Endodermal cell (in vitro differentiated cells): Measurements from ENCODE around the gene HES7. TPM values are rescaled to one million over a fixed set of nuclear protein-coding genes. Genes with fewer than 3 reads are reported as not detected.

Experiments used
- DNase-seq: peaks from one replicate; pipeline ENCODE4 v3.0.0-alpha.2; 2017
- H3K27ac ChIP-seq: 2 replicates; pipeline ENCODE4 v1.5.1; 2013; ENCODE audit warnings: mild to moderate bottlenecking, low read depth, low read length, moderate library complexity
- H3K27me3 ChIP-seq: 2 replicates; pipeline ENCODE4 v1.6.1; 2013; ENCODE audit warnings: mild to moderate bottlenecking, low read length, moderate library complexity; ENCODE audit not compliant: insufficient read depth, control insufficient read depth, poor library complexity, severe bottlenecking
- H3K36me3 ChIP-seq: 2 replicates; pipeline ENCODE4 v1.7.0; 2013; ENCODE audit warnings: mild to moderate bottlenecking, low read length, moderate library complexity; ENCODE audit not compliant: control insufficient read depth, insufficient read depth
- H3K4me1 ChIP-seq: one replicate; pipeline ENCODE4 v1.7.0; 2013; ENCODE audit warnings: low read length; ENCODE audit not compliant: control insufficient read depth, insufficient read depth
- H3K4me3 ChIP-seq: 2 replicates; pipeline ENCODE4 v1.5.1; 2013; ENCODE audit warnings: mild to moderate bottlenecking, low read length, moderate library complexity
- H3K9ac ChIP-seq: 2 replicates; pipeline ENCODE4 v1.6.1; 2013; ENCODE audit warnings: mild to moderate bottlenecking, low read length, moderate library complexity; ENCODE audit not compliant: poor library complexity, severe bottlenecking; ENCODE audit errors: extremely low read depth
- H3K9me3 ChIP-seq: 2 replicates; pipeline ENCODE4 v1.6.1; 2013; ENCODE audit warnings: mild to moderate bottlenecking, low read length, moderate library complexity; ENCODE audit not compliant: control insufficient read depth
- H3K27ac Mint-ChIP-seq: 2 replicates; pipeline ENCODE4 v1.8.0; 2020; ENCODE audit warnings: mixed read lengths
- H3K27me3 Mint-ChIP-seq: 2 replicates; pipeline ENCODE4 v1.8.0; 2021; ENCODE audit warnings: mild to moderate bottlenecking, mixed read lengths; ENCODE audit not compliant: insufficient read depth
- H3K36me3 Mint-ChIP-seq: 2 replicates; pipeline ENCODE4 v1.8.0; 2020; ENCODE audit warnings: low read depth, mixed read lengths
- H3K4me1 Mint-ChIP-seq: 2 replicates; pipeline ENCODE4 v1.8.0; 2020; ENCODE audit warnings: mixed read lengths
- H3K4me3 Mint-ChIP-seq: 2 replicates; pipeline ENCODE4 v1.8.0; 2020; ENCODE audit warnings: mild to moderate bottlenecking, moderate library complexity, mixed read lengths
- H3K9me3 Mint-ChIP-seq: 2 replicates; pipeline ENCODE4 v1.8.0; 2020; ENCODE audit warnings: mild to moderate bottlenecking, mixed read lengths
- WGBS, 2 experiments: methylation state at CpG; one replicate each; pipeline versions ENCODE4 v1.1.5 to v1.1.7; 2013; ENCODE audit warnings: missing lambda C conversion rate in 2 of 2, mixed read lengths in 1 of 2; ENCODE audit not compliant: insufficient coverage in 1 of 2, insufficient read length in 1 of 2; 5-methylcytosine and 5-hydroxymethylcytosine counted together
- total RNA-seq, 2 donors: library from RNA; stranded (reverse); fragmentation: NEBNext Ultra II Directional in 1 of 2; extraction: Animal tissue kit (Norgen Biotek cat#: 25700) in 1 of 2; gene quantifications; 2 replicates in 1 of 2; 3 replicates in 1 of 2; pipeline ENCODE4 v1.2.1, GENCODE V29; 2021
- TF ChIP-seq, protein P1 (sequence below): fragments of 200-600 bp; sonication (generic); conservative IDR thresholded peaks from 2 replicates; pipeline ENCODE4 v1.5.0; 2021; ENCODE audit warnings: antibody characterized with exemption, mild to moderate bottlenecking

The HES7 gene
- total RNA-seq, 2 donors from 2014 or later = 0.40 to 2.2 TPM

DNA sequence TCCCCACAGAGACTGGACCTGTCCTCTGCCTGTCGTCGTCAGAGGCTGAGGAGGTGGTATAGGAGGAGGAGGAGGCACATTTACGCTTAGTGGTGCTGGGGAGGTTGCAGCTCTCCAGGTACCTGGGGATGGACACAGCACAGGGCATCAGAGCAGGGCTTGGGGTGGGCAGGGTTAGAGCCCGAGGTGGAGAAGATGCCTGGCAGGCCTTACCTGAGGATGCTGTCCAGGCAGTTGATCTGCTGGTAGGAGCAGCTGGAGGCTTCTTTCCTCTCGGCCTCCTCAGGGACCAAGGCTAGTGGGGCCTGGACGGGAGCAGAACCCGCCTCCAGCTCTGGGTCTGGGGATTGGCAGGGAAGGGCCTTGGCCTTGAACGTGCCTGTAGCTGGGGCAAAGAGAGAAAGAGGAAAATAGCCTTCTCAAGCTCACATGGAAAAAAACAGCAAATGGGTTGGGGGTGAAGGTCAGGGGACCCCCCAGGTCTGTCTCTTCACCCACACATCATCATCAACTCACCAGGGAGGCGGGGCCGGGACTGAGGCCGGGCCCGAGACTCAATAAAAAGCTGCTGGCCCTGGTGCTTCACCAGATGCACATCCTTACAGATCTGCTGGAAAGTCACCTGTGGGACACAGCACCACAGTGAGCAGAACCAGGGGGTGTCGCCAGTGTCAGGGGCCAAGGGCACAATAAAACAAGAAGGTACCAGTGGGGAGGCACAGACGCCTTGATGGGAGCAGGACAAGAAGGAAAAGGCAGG, 22.7 kb upstream of the HES7 start:
- Mint-ChIP-seq H3K4me3 (no peak overlapping the region), H3K9me3 (no peaks in the 10 kb centered on the region), H3K36me3 (peaks cover 54% of the 10 kb centered on the region)

GRCh38 chr17:8145811-8146210, 21.9 kb upstream of the HES7 start:
- Histone ChIP-seq H3K36me3 (peaks cover 67% of the 10 kb centered on the region), H3K4me3 (no peak overlapping the region), H3K4me1 (no peaks in the 10 kb centered on the region), H3K27me3 (no peaks in the 10 kb centered on the region), H3K9me3 (no peaks in the 10 kb centered on the region), H3K9ac (no peak overlapping the region), H3K27ac (no peak overlapping the region)
- Mint-ChIP-seq H3K27me3 (no peaks in the 10 kb centered on the region), H3K4me1 (no peaks in the 10 kb centered on the region), H3K4me3 (no peak overlapping the region), H3K36me3 (peaks cover 61% of the 10 kb centered on the region), H3K9me3 (no peaks in the 10 kb centered on the region), H3K27ac (no peak overlapping the region)
- no peak for DNase-seq
- TF ChIP-seq, protein P1, sequence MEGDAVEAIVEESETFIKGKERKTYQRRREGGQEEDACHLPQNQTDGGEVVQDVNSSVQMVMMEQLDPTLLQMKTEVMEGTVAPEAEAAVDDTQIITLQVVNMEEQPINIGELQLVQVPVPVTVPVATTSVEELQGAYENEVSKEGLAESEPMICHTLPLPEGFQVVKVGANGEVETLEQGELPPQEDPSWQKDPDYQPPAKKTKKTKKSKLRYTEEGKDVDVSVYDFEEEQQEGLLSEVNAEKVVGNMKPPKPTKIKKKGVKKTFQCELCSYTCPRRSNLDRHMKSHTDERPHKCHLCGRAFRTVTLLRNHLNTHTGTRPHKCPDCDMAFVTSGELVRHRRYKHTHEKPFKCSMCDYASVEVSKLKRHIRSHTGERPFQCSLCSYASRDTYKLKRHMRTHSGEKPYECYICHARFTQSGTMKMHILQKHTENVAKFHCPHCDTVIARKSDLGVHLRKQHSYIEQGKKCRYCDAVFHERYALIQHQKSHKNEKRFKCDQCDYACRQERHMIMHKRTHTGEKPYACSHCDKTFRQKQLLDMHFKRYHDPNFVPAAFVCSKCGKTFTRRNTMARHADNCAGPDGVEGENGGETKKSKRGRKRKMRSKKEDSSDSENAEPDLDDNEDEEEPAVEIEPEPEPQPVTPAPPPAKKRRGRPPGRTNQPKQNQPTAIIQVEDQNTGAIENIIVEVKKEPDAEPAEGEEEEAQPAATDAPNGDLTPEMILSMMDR = no peak
- 91% methylated on average over 4 to 11 of the region's 12 CpGs for WGBS, 2 experiments

More for the DNA sequence above, 22.7 kb upstream of the HES7 start:
- Mint-ChIP-seq H3K27me3 (no peaks in the 10 kb centered on the region), H3K4me1 (peaks cover 2% of the 10 kb centered on the region), H3K27ac (peak overlapping the region; percentile 21)
- H3K27ac ChIP-seq = no peak overlapping the region
- H3K4me3 ChIP-seq = no peak overlapping the region
- no peak for DNase-seq
- no peak overlapping the region for H3K9ac ChIP-seq
- H3K27me3 ChIP-seq = no peaks in the 10 kb centered on the region
- H3K36me3 ChIP-seq = peaks cover 66% of the 10 kb centered on the region
- no peaks in the 10 kb centered on the region for H3K4me1 ChIP-seq
- TF ChIP-seq, protein P1 = no peak
- H3K9me3 ChIP-seq = no peaks in the 10 kb centered on the region
- WGBS, 2 experiments = 92 to 97% methylated on average over 5 to 14 of the region's 14 CpGs

DNA sequence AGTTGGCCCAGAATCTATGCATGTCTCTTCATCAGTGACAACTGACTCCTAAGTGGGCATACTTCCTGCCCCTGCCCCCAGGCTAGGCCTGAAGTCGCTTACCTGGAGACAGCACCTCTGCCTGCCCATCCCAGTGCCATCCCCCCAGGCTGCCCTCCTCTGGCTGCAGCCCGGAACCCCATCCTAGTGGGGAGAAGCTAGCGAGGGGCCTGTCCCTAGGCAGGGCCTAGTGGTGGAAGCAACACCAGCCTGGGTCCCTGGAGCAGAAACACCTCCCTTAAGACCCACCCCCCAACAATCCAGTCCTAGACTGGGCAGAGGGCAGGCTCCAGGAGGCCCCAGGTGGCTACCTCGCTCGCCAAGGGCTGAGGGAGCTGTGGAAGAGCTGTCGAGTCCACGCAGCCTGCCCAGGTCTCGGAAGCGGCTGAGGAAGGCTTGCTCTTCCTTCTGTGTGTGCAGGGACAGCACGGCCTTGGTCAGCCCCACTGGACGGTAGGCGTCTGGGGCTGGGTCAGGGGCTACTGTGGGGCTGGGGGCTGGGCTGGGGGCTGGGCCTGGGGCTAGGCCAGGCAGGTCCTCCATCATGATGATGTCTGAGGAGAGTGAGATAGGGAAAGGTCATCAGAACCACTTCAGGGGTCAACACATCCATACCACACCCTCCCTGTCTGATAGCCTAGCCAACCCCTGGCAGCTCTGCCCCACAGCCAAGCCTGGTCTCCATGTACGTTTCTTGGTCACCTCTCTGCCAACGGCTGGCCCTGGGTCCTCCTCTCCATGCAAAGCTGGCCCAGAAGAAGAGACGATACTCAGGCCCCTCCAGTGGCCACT, 20.7 kb upstream of the HES7 start:
- peaks cover 69% of the 10 kb centered on the region for H3K36me3 Mint-ChIP-seq
- no peak overlapping the region for H3K4me3 ChIP-seq
- peak; percentile 45 for DNase-seq
- 93 to 100% methylated on average over 3 to 15 of the region's 15 CpGs for WGBS, 2 experiments
- no peak overlapping the region for H3K27ac ChIP-seq
- H3K27me3 ChIP-seq = no peaks in the 10 kb centered on the region
- no peak overlapping the region for H3K27ac Mint-ChIP-seq
- no peaks in the 10 kb centered on the region for H3K9me3 Mint-ChIP-seq
- H3K4me1 ChIP-seq = no peaks in the 10 kb centered on the region
- peaks cover 69% of the 10 kb centered on the region for H3K36me3 ChIP-seq
- H3K27me3 Mint-ChIP-seq = no peaks in the 10 kb centered on the region
- TF ChIP-seq, protein P1 = no peak
- no peaks in the 10 kb centered on the region for H3K4me1 Mint-ChIP-seq
- no peak overlapping the region for H3K4me3 Mint-ChIP-seq
- H3K9ac ChIP-seq = no peak overlapping the region
- no peaks in the 10 kb centered on the region for H3K9me3 ChIP-seq
